GM13977 (cell line): ENCODE data around the gene POMGNT1.

ENCODE experiments used
- DNase-seq: peaks from one replicate; pipeline ENCODE4 v3.0.0; 2012; ENCODE audit warnings: low spot score
- in situ Hi-C: fragments of 300-500 bp; cut with MboI; formaldehyde crosslinking; loops from one replicate; pipeline ENCODE4 v1.12.0; 2022; ENCODE audit warnings: low sequenced_read_pairs, low pct_unique_long_range_greater_than_20kb, mixed read lengths, inconsistent platforms; ENCODE audit not compliant: unreplicated experiment
- TF ChIP-seq, protein P1 (sequence below): IDR thresholded peaks from 2 replicates; pipeline ENCODE4 v1.5.1; 2012; ENCODE audit warnings: mild to moderate bottlenecking, control low read depth; ENCODE audit not compliant: insufficient read depth; ENCODE audit errors: extremely low read depth, missing control alignments

The POMGNT1 gene

DNA sequence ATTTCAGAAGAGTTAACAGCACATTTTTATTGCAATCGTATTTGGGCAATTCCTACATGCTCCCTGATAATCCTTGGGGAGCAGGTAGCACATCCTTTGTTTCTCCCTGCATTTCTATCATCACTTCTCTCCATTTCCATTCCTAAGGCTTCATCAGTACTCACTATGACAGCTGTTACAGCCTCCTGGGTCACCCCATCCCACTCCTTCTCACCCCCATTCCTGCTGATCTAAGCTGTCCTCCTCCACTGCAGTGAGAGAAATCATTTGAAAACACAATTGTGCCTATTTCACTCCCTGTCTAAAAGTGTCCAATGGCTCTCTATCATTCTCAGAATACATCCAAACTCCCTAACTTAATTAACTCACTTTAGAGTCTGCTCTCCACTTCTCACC is 40.3 kb downstream of the POMGNT1 start:
- TF ChIP-seq, protein P1, sequence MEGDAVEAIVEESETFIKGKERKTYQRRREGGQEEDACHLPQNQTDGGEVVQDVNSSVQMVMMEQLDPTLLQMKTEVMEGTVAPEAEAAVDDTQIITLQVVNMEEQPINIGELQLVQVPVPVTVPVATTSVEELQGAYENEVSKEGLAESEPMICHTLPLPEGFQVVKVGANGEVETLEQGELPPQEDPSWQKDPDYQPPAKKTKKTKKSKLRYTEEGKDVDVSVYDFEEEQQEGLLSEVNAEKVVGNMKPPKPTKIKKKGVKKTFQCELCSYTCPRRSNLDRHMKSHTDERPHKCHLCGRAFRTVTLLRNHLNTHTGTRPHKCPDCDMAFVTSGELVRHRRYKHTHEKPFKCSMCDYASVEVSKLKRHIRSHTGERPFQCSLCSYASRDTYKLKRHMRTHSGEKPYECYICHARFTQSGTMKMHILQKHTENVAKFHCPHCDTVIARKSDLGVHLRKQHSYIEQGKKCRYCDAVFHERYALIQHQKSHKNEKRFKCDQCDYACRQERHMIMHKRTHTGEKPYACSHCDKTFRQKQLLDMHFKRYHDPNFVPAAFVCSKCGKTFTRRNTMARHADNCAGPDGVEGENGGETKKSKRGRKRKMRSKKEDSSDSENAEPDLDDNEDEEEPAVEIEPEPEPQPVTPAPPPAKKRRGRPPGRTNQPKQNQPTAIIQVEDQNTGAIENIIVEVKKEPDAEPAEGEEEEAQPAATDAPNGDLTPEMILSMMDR, result no peak
- no peak for DNase-seq
- in situ Hi-C loops, result no loop called here

DNA sequence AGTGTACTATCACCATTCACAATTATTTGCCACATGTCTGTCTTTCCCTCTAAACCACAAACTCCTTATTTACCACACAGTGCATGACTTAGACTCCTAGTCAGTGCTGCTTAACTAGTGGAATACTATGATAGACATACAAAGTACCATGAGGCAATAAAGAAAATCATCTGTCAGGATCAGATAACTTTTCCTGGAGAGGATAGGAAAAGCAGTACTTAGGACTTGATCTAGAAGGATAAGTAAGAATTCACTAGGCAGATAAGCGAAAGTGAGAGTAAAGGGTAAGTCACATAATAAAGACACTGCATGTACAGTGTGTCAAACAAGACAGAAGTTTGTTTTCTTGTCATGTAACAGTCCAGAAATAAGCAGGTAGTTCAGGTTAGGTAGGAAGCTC is 44.5 kb downstream of the POMGNT1 start:
- TF ChIP-seq, protein P1, result no peak
- no peak for DNase-seq
- in situ Hi-C loops, result no loop called here

DNA sequence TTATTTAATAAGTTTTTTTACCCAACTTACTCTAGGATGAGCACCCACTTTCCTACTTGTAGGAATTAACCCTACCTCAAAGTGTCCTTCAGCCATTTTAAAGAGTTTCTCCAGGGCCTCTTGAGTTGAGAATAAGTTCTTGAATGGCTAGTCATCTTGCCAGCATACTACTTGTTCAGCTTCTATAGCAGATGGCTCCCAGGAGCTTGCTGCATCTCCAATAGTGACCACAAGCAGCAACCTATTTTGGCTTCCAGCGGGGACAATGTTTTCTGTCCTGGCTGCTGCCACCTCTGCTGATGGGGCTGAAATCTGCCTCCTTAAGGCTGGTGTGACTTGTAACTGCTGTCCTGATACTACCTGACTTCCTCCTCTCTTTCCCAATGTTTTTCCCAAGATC is 45.0 kb downstream of the POMGNT1 start:
- no peak for DNase-seq
- TF ChIP-seq, protein P1, result no peak
- in situ Hi-C loops, result no loop called here

DNA sequence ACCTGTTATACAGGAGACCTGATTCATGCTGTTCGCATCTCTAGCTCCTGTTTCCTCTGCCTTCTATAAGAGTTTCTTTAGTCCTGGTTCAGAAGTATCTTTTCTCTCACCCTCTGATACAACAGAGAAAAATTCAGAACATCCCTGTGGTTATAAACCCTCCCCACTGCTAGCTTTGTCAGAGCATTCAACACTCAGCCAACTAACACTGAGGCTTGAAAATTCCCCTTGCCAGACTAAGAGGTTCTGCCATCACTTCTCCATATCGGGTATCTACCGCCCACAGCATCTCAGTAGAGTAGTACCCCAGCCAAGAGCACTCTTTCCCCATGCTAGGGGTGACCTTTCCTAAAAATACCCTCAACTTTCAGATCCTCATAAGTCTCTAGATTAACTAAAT is 46.2 kb downstream of the POMGNT1 start:
- DNase-seq, result no peak
- TF ChIP-seq, protein P1, result no peak
- in situ Hi-C loops, result no loop called here

DNA sequence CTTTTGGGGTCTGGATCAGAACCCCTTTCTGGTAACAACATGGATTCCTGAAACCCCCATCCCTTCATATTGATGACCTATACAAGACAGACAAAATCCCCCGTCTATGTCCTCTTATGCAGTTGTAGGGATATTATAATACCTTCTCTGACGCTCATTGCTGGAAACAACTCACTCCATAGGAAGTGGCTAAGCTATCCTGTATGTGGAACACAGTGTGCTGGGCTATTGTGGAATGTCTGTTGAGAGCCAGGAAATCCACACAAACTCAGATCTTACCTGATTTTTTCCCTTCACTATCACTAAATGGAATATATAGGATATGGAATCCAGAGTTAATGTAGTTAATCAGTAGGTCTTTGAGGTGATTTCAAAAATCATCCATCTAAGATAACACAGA is 48.1 kb downstream of the POMGNT1 start:
- in situ Hi-C loops, result no loop called here
- DNase-seq, result no peak
- TF ChIP-seq, protein P1, result no peak

DNA sequence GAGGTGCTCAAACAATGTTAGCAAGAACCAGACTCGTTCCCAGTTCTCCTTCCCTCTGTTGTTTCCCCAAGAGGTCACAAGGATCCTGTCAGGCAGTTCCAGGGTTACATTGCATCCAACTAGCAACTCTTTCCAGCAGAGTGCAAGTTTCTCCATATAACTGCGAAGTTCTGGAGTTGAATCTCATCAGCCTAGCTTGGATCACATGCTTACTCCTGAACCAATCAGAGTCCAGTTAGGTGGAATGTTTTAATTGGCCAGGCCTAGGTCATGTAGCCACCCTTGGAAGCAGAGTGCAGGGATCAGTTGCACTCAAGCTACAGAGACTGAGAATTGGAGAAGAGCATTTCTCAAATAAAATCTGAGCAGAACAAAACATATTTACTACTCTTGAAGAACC is 49.9 kb downstream of the POMGNT1 start:
- TF ChIP-seq, protein P1, result no peak
- DNase-seq, result no peak
- in situ Hi-C loops, result no loop called here
